NCI-H1105 (cell line): Measurements from ENCODE around the gene PRPF40A.

Experiments
- DNase-seq: peaks from one replicate; lab custom pipeline; 2025; lab: John Stamatoyannopoulos, UW

PRPF40A gene

GRCh38 chr2:152651834-152652233 is 65.4 kb downstream of the PRPF40A start:
- no peak for DNase-seq

GRCh38 chr2:152650768-152651371 is 66.4 kb downstream of the PRPF40A start:
- no peak for DNase-seq

GRCh38 chr2:152649997-152650396 is 67.3 kb downstream of the PRPF40A start:
- no peak for DNase-seq

GRCh38 chr2:152648336-152648735 is 68.9 kb downstream of the PRPF40A start:
- DNase-seq = no peak

GRCh38 chr2:152647552-152647951 is 69.7 kb downstream of the PRPF40A start:
- DNase-seq = peak; percentile 74

- DNase-seq = no peak
These were observed 70.5 kb downstream of the PRPF40A start for GRCh38 chr2:152646775-152647174.

GRCh38 chr2:152646264-152646663 is 71.0 kb downstream of the PRPF40A start:
- DNase-seq = no peak

GRCh38 chr2:152644189-152644873 is 72.9 kb downstream of the PRPF40A start:
- no peak for DNase-seq

- no peak for DNase-seq
These were observed 78.7 kb downstream of the PRPF40A start for GRCh38 chr2:152638590-152638989.

GRCh38 chr2:152638056-152638455 is 79.2 kb downstream of the PRPF40A start:
- no peak for DNase-seq

- DNase-seq = no peak
These were observed 80.0 kb downstream of the PRPF40A start for GRCh38 chr2:152637251-152637650.

GRCh38 chr2:152635635-152636298 is 81.5 kb downstream of the PRPF40A start:
- peak; percentile 31 for DNase-seq

- no peak for DNase-seq
These were observed 84.5 kb downstream of the PRPF40A start for GRCh38 chr2:152632736-152633135.

GRCh38 chr2:152630466-152630865 is 86.8 kb downstream of the PRPF40A start:
- DNase-seq = no peak

- no peak for DNase-seq
These were observed 88.1 kb downstream of the PRPF40A start for GRCh38 chr2:152629202-152629601.

GRCh38 chr2:152627351-152627957 is 89.8 kb downstream of the PRPF40A start:
- DNase-seq = no peak

GRCh38 chr2:152626911-152627339 is 90.3 kb downstream of the PRPF40A start:
- DNase-seq = no peak

- DNase-seq = no peak
These were observed 92.5 kb downstream of the PRPF40A start for GRCh38 chr2:152624805-152625204.

GRCh38 chr2:152623775-152624174 is 93.5 kb downstream of the PRPF40A start:
- DNase-seq = no peak

- DNase-seq = no peak
These were observed 94.1 kb downstream of the PRPF40A start for GRCh38 chr2:152623076-152623740.

GRCh38 chr2:152622219-152622618 is 95.0 kb downstream of the PRPF40A start:
- DNase-seq = no peak

GRCh38 chr2:152620985-152621384 is 96.3 kb downstream of the PRPF40A start:
- no peak for DNase-seq
